Measurements from ENCODE around the gene C19orf25.

Gene C19orf25

DNA sequence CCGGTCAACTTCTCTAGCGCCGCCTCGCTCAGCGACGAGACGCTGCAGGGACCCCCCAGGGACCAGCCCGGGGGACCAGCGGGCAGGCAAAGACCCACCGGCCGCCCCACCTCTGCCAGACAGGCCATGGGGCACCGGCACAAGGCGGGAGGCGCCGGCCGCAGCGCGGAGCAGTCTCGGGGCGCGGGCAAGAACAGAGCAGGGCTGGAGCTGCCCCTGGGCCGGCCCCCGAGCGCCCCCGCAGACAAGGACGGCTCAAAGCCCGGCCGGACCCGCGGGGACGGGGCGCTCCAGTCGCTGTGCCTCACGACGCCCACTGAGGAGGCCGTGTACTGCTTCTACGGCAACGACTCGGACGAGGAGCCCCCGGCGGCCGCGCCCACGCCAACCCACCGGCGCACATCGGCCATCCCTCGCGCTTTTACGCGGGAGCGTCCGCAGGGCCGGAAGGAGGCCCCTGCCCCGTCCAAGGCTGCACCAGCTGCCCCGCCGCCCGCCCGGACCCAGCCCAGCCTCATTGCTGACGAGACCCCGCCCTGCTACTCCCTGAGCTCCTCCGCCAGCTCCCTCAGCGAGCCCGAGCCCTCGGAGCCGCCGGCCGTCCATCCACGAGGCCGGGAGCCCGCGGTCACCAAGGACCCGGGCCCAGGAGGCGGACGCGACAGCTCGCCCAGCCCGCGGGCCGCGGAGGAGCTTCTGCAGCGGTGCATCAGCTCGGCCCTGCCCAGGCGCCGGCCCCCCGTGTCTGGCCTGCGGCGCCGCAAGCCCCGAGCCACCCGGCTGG is 11.3 kb downstream of the C19orf25 start:
- Histone ChIP-seq H3K27me3 (ENCODE audit: insufficient read depth, low read length) (peaks cover 92% of the 10 kb centered on the region), H3K9me3 (ENCODE audit: insufficient read depth, low read depth, low read length) (no peaks in the 10 kb centered on the region), H3K9ac (ENCODE audit: low read depth, low read length) (no peak overlapping the region), H3K36me3 (ENCODE audit: insufficient read depth, low read length) (no peaks in the 10 kb centered on the region), H3K4me1 (ENCODE audit: insufficient read depth, low read length) (0 out of 2 replicates have a peak, but pooled peaks cover 3% of the 10 kb centered on the region), H3K4me3 (ENCODE audit: low read length) (peak overlapping the region; percentile 21; the same call in 1 of the 2 replicates), H3K27ac (ENCODE audit: low read depth, low read length) (no peak overlapping the region)
- WGBS: 5% methylated on average over 92 of the region's 92 CpGs

DNA sequence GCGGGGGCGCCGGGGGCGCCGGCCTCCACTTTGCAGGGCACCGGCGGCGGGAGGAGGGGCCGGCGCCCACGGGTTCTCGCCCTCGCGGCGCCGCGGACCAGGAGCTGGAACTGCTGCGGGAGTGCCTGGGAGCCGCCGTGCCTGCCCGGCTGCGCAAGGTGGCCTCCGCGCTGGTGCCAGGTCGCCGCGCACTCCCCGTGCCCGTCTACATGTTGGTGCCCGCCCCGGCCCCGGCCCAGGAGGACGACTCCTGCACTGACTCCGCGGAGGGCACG is 11.9 kb downstream of the C19orf25 start:
- 4% methylated on average over 36 of the region's 36 CpGs for WGBS
- Histone ChIP-seq H3K4me3 (ENCODE audit: low read length) (peak overlapping the region; percentile 21; the same call in 1 of the 2 replicates), H3K4me1 (ENCODE audit: insufficient read depth, low read length) (0 out of 2 replicates have a peak, but pooled peaks cover 3% of the 10 kb centered on the region), H3K27ac (ENCODE audit: low read depth, low read length) (no peak overlapping the region), H3K27me3 (ENCODE audit: insufficient read depth, low read length) (peaks cover 87% of the 10 kb centered on the region), H3K36me3 (ENCODE audit: insufficient read depth, low read length) (no peaks in the 10 kb centered on the region), H3K9me3 (ENCODE audit: insufficient read depth, low read depth, low read length) (no peaks in the 10 kb centered on the region), H3K9ac (ENCODE audit: low read depth, low read length) (no peak overlapping the region)

DNA sequence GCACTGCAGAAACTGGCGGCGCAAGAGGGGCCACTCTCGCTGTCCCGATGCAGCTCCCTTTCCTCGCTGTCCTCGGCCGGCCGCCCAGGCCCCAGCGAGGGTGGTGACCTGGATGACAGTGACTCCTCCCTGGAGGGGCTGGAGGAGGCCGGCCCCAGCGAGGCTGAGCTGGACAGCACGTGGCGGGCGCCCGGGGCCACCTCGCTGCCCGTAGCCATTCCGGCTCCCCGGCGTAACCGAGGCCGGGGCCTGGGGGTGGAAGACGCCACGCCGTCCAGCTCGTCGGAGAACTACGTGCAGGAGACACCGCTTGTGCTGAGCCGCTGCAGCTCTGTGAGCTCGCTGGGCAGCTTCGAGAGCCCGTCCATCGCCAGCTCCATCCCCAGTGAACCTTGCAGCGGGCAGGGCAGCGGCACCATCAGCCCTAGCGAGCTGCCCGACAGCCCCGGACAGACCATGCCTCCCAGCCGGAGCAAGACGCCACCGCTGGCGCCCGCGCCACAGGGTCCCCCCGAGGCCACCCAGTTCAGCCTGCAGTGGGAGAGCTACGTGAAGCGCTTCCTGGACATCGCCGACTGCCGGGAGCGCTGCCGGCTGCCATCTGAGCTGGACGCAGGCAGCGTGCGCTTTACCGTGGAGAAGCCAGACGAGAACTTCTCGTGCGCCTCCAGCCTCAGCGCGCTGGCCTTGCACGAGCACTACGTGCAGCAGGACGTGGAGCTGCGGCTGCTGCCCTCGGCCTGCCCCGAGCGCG is 12.4 kb downstream of the C19orf25 start:
- Histone ChIP-seq H3K9ac (ENCODE audit: low read depth, low read length) (no peak overlapping the region), H3K4me1 (ENCODE audit: insufficient read depth, low read length) (0 out of 2 replicates have a peak, but pooled peaks cover 3% of the 10 kb centered on the region), H3K27me3 (ENCODE audit: insufficient read depth, low read length) (peaks cover 82% of the 10 kb centered on the region)

DNA sequence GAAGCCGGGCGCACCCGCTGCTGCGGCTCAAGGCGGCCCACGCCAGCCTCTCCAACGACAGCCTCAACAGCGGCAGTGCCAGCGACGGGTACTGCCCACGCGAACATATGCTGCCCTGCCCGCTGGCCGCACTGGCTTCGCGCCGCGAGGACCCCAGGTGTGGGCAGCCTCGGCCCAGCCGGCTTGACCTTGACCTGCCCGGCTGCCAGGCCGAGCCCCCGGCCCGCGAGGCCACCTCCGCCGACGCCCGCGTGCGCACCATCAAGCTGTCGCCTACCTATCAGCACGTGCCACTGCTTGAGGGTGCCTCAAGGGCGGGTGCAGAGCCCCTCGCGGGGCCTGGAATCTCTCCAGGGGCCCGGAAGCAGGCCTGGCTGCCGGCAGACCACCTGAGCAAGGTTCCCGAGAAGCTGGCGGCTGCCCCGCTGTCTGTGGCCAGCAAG is 13.0 kb downstream of the C19orf25 start:
- WGBS: 26% methylated on average over 41 of the region's 41 CpGs
- peaks cover 76% of the 10 kb centered on the region for H3K27me3 ChIP-seq (ENCODE audit: insufficient read depth, low read length)
- H3K4me3 ChIP-seq (ENCODE audit: low read length): no peak overlapping the region
- H3K9ac ChIP-seq (ENCODE audit: low read depth, low read length): no peak overlapping the region
- 0 out of 2 replicates have a peak, but pooled peaks cover under 1% of the 10 kb centered on the region for H3K4me1 ChIP-seq (ENCODE audit: insufficient read depth, low read length)
- H3K9me3 ChIP-seq (ENCODE audit: insufficient read depth, low read depth, low read length): no peaks in the 10 kb centered on the region
- no peaks in the 10 kb centered on the region for H3K36me3 ChIP-seq (ENCODE audit: insufficient read depth, low read length)
- H3K27ac ChIP-seq (ENCODE audit: low read depth, low read length): no peak overlapping the region

More for the DNA sequence above, 12.4 kb downstream of the C19orf25 start:
- 10% methylated on average over 70 of the region's 70 CpGs for WGBS
- no peaks in the 10 kb centered on the region for H3K9me3 ChIP-seq (ENCODE audit: insufficient read depth, low read depth, low read length)
- no peaks in the 10 kb centered on the region for H3K36me3 ChIP-seq (ENCODE audit: insufficient read depth, low read length)
- H3K27ac ChIP-seq (ENCODE audit: low read depth, low read length): no peak overlapping the region
- peak overlapping the region; percentile 1; the same call in 1 of the 2 replicates for H3K4me3 ChIP-seq (ENCODE audit: low read length)

DNA sequence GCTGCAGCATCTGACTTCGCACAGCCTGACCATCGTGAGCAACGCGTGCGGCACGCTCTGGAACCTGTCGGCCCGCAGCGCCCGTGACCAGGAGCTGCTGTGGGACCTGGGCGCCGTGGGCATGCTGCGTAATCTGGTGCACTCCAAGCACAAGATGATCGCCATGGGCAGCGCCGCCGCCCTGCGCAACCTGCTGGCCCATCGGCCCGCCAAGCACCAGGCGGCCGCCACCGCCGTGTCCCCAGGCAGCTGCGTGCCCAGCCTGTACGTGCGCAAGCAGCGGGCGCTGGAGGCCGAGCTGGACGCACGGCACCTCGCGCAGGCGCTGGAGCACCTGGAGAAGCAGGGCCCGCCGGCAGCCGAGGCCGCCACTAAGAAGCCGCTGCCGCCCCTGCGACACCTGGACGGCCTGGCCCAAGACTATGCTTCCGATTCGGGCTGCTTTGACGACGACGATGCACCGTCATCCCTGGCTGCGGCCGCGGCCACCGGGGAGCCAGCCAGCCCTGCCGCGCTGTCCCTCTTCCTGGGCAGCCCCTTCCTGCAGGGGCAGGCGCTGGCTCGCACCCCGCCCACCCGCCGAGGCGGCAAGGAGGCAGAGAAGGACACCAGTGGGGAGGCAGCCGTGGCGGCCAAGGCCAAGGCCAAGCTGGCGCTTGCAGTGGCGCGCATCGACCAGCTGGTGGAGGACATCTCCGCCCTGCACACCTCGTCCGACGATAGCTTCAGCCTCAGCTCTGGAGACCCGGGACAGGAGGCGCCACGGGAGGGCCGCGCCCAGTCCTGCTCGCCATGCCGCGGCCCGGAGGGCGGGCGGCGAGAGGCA is 13.6 kb downstream of the C19orf25 start:
- no peaks in the 10 kb centered on the region for H3K4me1 ChIP-seq (ENCODE audit: insufficient read depth, low read length)
- H3K9ac ChIP-seq (ENCODE audit: low read depth, low read length): no peak overlapping the region
- H3K27ac ChIP-seq (ENCODE audit: low read depth, low read length): no peak overlapping the region
- 22% methylated on average over 83 of the region's 83 CpGs for WGBS
- no peak overlapping the region for H3K4me3 ChIP-seq (ENCODE audit: low read length)
- H3K27me3 ChIP-seq (ENCODE audit: insufficient read depth, low read length): peaks cover 70% of the 10 kb centered on the region
- no peaks in the 10 kb centered on the region for H3K36me3 ChIP-seq (ENCODE audit: insufficient read depth, low read length)
- no peaks in the 10 kb centered on the region for H3K9me3 ChIP-seq (ENCODE audit: insufficient read depth, low read depth, low read length)

DNA sequence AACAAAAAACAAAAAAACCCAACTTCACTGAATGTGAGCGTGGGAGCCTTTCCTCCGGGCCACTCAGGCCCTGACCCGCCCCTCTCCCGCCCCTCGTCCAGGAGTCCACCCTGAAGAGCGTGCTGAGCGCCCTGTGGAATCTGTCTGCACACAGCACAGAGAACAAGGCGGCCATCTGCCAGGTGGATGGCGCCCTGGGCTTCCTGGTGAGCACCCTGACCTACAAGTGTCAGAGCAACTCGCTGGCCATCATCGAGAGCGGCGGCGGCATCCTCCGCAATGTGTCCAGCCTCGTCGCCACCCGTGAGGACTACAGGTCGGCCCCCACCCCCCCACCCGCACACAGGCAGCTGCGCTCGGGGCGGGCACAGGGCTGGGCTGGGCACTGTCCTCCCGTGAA is 17.2 kb downstream of the C19orf25 start:
- WGBS: 89% methylated on average over 24 of the region's 24 CpGs
- Histone ChIP-seq H3K27me3 (ENCODE audit: insufficient read depth, low read length) (peaks cover 54% of the 10 kb centered on the region), H3K27ac (ENCODE audit: low read depth, low read length) (no peak overlapping the region), H3K4me1 (ENCODE audit: insufficient read depth, low read length) (no peaks in the 10 kb centered on the region), H3K36me3 (ENCODE audit: insufficient read depth, low read length) (no peaks in the 10 kb centered on the region), H3K9ac (ENCODE audit: low read depth, low read length) (no peak overlapping the region), H3K4me3 (ENCODE audit: low read length) (no peak overlapping the region), H3K9me3 (ENCODE audit: insufficient read depth, low read depth, low read length) (no peaks in the 10 kb centered on the region)

DNA sequence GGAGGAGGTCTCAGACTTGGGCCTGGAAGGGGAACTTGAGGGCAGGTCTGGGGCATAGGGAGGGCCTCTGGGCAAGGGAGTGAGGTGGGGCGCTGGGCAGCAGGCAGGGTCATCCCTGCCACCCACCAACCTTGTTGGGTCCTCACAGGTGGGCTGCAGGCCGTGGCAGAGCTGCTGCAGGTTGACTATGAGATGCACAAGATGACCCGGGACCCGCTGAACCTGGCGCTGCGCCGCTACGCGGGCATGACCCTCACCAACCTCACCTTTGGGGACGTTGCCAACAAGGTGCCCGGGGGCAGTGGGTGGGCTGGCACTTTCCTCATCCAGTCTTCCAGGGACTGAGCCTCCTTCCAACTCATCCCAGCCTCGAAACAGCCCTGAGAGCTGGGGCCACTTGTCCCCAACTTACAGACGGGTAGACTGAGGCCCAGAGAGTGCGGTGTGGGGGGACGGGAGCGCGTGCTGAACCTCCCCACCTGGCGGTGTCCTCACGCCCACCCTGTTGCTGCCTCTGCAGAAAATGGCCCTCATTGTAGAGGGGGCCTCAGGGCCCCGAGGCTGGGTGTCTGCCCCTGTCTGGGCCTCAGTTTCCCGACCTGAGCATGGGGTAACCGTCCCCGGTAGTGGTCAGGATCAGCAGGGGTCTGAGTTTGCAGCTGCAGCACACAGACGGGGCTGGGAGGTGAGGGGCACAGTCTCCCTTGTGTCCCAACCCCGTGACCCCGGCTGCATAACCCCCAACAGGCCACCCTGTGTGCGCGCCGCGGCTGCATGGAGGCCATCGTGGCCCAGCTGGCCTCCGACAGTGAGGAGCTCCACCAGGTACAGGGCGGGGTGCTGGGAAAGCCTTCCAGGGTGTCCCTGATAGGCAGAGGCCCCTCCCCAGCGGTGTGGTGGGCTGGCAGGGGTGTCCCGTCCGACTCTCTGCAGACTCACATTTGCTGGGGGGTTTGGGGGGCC is 18.7 kb downstream of the C19orf25 start:
- Histone ChIP-seq H3K4me1 (ENCODE audit: insufficient read depth, low read length) (no peaks in the 10 kb centered on the region), H3K9me3 (ENCODE audit: insufficient read depth, low read depth, low read length) (no peaks in the 10 kb centered on the region), H3K27ac (ENCODE audit: low read depth, low read length) (no peak overlapping the region), H3K4me3 (ENCODE audit: low read length) (no peak overlapping the region), H3K9ac (ENCODE audit: low read depth, low read length) (no peak overlapping the region), H3K27me3 (ENCODE audit: insufficient read depth, low read length) (peaks cover 48% of the 10 kb centered on the region), H3K36me3 (ENCODE audit: insufficient read depth, low read length) (no peaks in the 10 kb centered on the region)
- 93% methylated on average over 36 of the region's 36 CpGs for WGBS

DNA sequence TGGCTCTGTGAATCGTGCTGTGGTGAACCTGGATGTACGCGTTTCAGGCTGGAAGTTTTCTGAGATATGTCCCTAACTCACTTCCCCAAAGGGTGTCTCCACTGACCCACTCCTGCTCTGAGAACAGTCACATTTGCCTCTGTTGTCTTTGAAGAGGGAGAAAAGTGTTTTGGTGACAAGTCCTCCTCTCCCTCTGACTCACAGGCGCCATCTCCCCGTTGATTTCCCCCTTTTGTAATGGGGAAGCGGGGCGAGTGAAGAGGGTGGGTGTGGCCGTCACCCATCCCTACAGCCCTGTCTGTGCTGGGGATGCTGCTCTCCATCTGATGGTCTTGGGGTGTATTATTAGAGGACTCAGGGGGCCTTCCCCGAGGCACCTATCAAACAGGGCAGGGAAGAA is 19.5 kb downstream of the C19orf25 start:
- WGBS: 72% methylated on average over 7 of the region's 9 CpGs
- H3K9ac ChIP-seq (ENCODE audit: low read depth, low read length): no peak overlapping the region
- H3K36me3 ChIP-seq (ENCODE audit: insufficient read depth, low read length): no peaks in the 10 kb centered on the region

DNA sequence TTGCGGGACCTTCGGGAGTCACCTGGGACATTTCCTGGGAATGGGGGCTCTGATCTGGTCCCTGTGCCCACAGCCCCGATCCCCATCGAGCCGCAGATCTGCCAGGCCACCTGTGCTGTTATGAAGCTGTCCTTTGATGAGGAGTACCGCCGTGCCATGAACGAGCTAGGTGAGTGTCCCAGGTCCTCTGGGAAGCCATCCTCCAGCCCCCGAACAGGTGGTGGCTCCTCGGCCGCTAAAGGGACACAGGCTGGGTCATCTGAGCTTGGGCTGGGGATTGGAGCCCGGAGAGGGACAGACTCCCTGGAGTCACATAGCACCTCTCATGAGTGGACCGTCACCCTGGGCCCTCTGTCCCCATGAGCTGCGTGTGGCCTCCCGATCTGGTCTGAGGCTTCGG is 21.1 kb downstream of the C19orf25 start:
- Histone ChIP-seq H3K9ac (ENCODE audit: low read depth, low read length) (no peak overlapping the region), H3K9me3 (ENCODE audit: insufficient read depth, low read depth, low read length) (no peaks in the 10 kb centered on the region), H3K4me3 (ENCODE audit: low read length) (no peak overlapping the region), H3K27me3 (ENCODE audit: insufficient read depth, low read length) (peaks cover 43% of the 10 kb centered on the region), H3K36me3 (ENCODE audit: insufficient read depth, low read length) (no peaks in the 10 kb centered on the region), H3K4me1 (ENCODE audit: insufficient read depth, low read length) (no peaks in the 10 kb centered on the region), H3K27ac (ENCODE audit: low read depth, low read length) (no peak overlapping the region)
- WGBS: 89% methylated on average over 16 of the region's 16 CpGs

More for the DNA sequence above, 19.5 kb downstream of the C19orf25 start:
- no peaks in the 10 kb centered on the region for H3K4me1 ChIP-seq (ENCODE audit: insufficient read depth, low read length)
- H3K27me3 ChIP-seq (ENCODE audit: insufficient read depth, low read length): peaks cover 39% of the 10 kb centered on the region
- H3K4me3 ChIP-seq (ENCODE audit: low read length): no peak overlapping the region
- H3K9me3 ChIP-seq (ENCODE audit: insufficient read depth, low read depth, low read length): no peaks in the 10 kb centered on the region
- no peak overlapping the region for H3K27ac ChIP-seq (ENCODE audit: low read depth, low read length)

DNA sequence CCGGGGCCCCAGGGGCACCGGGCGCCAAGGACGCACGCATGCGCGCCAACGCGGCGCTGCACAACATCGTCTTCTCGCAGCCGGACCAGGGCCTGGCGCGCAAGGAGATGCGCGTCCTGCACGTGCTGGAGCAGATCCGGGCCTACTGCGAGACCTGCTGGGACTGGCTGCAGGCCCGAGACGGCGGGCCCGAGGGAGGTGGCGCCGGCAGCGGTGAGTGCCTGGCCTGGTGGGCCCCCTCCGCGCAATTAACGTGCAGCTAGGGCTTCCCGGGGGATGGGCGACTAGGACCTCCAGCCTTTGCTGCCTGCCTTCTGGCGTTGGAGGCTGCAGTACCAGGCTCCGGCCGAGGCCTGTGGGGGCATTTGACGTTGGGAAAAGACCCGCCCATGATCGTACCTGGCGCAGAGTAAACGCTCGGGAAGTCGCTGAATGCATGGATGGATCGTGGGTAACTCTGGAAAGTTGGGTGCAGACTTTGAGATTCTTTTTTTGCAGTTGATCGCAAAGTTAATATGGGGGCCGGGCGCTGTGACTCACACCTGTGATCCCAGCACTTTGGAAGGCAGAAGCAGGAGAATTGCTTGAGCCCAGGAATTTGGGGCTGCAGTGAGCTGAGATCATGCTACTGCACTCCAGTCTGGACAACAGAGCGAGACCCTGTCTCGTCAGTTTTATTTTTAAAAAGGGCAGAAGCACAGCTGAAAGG is 21.8 kb downstream of the C19orf25 start:
- peaks cover 50% of the 10 kb centered on the region for H3K27me3 ChIP-seq (ENCODE audit: insufficient read depth, low read length)
- WGBS: 58% methylated on average over 48 of the region's 48 CpGs

More for the DNA sequence above, 21.8 kb downstream of the C19orf25 start:
- Histone ChIP-seq H3K9me3 (ENCODE audit: insufficient read depth, low read depth, low read length) (no peaks in the 10 kb centered on the region), H3K36me3 (ENCODE audit: insufficient read depth, low read length) (no peaks in the 10 kb centered on the region), H3K4me3 (ENCODE audit: low read length) (no peak overlapping the region), H3K9ac (ENCODE audit: low read depth, low read length) (no peak overlapping the region), H3K27ac (ENCODE audit: low read depth, low read length) (no peak overlapping the region), H3K4me1 (ENCODE audit: insufficient read depth, low read length) (peaks cover 4% of the 10 kb centered on the region)

Measured in HUES64 (cell line).